SIG-M5 treated with dmso at 0.1 percent for 504 hours (cell line): ENCODE data around the gene CCDC61.

Experiments used
- DNase-seq: peaks from one replicate; lab custom pipeline; 2025; ENCODE audit not compliant: unreplicated experiment; lab: John Stamatoyannopoulos, UW

CCDC61 gene

DNA sequence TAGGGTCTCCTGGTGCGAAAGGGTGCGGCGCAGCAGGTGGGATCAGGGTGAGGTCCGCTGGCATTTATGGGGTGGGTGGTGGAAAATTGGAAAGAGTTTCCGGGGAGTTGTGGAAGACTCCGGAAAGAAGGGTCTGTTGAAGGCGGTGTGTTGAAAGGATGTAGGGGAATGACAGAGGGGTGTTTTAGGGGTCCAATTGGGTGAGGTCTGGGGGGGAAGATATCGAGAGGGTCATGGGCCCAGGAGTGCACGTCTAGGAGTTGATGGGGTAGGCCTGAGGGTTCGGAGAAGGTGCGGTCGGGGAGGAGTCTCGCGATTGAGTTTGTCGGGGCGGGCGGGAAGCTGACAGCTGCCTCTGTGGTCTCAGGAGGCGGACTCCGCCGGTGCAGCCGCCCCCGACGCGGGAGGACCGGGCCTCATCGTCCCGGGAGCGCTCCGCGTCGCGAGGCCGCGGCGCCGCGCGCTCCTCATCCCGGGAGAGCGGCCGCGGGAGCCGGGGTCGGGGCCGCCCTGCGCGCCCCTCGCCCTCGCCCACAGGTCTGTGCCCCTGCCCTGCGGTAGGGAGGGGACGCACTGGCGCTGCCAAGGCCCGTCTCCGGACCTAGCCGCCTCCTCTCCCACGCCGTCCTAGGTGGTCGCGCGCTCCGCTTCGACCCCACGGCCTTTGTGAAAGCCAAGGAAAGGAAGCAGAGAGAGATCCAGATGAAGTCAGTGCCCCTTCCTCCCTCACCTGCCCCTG, 20.6 kb downstream of the CCDC61 start:
- no peak for DNase-seq

DNA sequence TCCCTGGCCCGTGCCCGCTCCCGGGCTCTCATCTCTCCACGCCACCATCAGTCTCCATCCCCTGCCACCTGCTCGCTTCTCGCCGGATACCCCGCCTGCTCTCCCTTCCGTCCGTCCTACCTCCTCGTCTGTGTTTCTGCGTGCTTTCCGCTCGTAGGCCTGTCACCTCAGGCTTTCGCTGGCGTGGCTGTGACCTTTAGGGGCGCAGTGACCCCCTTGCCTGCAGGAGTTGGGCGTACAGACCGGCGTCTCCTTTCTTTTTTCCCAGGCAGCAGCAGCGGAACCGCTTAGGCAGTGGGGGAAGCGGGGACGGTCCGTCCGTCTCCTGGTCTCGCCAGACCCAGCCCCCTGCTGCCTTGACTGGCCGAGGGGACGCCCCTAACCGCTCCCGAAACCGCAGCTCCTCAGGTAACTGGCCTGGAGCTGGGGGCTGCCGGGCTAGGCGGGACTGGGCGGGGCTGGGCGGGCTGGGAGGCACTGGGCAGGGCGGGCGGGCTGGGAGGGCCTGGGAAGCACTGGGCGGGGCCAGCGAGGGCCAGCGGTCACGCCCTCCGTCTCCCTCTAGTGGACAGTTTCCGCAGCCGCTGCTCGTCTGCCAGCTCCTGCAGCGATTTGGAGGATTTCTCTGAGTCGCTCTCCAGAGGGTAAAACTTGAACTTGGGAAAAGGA, 21.3 kb downstream of the CCDC61 start:
- peak; percentile 63 for DNase-seq

DNA sequence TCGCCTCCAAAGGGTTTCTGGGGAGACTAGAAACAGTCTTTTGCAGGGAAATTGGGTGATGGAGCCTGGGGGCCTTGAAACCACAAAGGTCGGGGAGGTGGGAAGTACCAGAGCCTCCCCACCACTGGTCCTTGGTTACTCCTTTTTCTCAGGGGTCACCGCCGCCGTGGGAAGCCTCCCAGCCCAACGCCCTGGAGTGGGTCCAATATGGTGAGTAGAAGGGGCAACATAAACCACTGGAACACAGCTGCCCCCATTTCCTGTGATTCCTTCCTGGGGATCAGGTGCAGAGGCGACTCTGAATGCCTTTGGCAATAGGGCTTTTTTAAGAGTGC, 21.8 kb downstream of the CCDC61 start:
- no peak for DNase-seq

DNA sequence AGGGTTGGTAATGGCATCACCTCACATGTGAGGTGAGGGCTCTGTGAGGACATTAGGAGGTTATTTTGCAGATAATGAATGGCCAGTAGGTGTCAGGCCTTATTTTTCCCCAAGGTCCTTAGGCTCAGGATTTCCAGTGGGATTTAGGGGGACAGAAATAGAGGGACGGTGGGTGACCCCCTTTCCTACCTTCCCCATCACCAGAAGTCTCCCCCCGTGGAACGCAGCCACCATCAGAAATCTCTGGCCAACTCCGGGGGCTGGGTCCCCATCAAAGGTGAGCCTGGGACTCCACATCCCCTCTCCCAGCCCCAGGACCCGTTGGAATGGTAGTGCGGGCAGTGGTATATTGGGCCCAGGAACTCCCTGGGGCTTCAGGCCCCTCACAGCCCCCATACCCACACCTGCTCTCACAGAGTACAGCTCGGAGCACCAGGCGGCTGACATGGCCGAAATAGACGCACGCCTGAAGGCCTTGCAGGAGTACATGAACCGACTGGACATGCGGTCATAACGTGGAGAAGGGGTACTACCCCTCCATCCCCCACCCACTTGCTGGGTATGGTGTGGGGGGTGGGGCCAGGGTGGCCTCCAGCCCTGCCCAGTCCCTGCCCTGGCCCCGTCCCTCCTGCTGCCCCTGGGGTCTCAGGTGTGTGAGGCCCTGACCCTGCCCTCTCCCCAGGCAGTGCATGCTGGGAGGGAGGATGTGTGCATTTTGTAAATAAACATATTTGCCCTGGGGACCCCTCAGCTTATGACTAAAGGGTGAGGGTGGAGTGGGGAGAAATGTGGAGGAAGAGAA, 22.8 kb downstream of the CCDC61 start:
- DNase-seq = no peak

DNA sequence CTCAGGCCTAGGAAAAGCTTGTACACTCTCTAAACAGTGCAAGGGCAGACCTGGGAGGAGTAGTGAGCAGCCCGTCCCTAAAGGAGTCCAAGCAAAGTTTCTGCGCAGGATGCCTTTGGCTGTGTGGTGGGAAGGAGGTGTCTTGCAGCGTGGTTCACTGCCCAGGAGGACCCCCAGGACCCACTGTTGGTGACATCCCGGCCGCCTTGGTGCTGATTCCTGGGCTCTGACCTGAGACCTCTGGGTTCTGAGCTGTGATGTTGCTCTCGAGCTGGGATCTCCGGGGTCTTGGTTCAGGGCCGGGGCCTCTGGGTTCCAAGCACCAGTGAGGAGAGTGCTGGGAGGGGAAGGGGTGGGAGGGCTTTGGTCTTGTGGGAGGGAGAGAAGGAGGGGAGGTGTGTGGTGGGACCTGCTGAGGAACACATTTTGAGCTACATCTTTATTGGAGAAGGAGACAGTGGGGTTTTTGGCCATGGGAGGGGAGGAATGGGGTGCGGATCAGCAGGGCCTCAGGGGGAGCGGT, 23.5 kb downstream of the CCDC61 start:
- DNase-seq = no peak

DNA sequence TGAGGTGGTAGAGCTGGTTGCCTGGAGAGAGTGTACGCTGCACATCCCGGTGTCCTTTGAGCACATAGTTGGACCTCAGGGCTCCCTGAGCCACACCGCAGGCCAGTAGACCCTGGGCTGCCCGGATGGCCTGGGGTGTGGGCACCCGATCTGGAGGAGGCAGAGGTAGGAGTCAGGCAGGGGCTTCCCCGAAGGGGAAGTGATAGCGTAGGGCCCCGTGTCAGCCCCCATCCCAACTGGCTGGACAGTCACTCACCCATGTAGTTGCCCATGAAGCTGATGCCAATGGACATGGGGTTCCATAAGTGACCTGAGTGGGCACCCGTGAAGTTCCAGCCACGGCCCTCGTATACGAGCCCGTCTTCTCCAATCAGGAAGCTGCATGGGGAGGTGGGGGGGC, 24.0 kb downstream of the CCDC61 start:
- DNase-seq = no peak

DNA sequence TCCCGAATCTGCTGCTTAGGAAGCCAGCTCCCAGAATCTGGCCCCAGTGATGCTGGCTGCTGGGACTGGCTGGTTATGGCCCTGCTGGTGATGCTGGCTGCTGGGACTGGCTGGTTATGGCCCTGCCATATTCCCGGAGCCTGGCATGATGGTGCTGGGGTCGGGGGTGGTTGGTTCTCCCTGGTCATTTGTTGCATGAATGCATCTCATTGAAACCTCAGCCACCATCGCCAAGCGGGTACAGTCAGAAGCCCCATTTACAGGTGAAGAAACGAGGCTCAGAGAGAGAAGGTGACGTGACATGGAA, 25.5 kb downstream of the CCDC61 start:
- DNase-seq = no peak

DNA sequence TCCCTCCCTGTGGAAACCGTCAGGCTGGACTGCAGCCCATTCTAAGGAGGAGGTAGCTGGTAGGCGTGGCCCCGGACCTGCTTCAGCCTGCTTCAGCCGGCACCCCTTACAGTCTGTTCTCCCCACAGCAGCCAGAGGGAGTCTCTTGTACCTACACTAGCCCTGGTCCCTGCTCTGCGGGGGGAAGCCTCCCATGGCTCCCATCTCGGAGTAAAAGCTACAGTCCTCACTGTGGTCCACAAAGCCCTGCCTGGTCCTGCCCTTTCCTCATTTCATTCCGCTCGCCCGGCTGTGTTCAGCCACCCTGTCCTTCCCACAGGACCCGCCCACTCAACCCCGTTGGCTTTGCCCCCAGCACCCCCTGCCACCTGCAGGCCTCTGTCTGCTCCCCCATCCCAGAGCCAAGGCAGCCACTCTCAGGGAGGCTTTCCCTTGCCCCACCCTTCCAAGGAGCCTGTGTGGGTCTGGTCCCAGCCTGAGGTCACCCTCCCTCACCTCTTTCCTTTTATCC, 26.3 kb downstream of the CCDC61 start:
- no peak for DNase-seq

DNA sequence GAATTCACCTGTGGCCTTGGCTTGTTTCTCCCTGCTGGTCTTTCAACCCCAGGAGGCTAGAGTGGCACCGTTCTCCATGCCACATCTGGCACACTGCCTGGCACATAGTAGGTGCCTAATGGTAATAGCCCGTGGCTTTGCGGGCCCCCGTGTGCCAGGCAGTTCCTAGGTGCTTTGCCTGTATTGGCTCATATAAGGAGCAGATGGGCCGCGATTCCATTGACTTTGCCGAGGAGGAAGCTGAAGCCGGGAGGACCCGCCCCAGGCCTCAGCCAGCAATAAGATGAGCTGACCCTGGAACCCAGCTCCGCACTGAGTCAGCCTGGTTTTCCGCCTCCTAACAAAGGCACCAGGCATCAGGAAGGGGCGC, 26.8 kb downstream of the CCDC61 start:
- no peak for DNase-seq

DNA sequence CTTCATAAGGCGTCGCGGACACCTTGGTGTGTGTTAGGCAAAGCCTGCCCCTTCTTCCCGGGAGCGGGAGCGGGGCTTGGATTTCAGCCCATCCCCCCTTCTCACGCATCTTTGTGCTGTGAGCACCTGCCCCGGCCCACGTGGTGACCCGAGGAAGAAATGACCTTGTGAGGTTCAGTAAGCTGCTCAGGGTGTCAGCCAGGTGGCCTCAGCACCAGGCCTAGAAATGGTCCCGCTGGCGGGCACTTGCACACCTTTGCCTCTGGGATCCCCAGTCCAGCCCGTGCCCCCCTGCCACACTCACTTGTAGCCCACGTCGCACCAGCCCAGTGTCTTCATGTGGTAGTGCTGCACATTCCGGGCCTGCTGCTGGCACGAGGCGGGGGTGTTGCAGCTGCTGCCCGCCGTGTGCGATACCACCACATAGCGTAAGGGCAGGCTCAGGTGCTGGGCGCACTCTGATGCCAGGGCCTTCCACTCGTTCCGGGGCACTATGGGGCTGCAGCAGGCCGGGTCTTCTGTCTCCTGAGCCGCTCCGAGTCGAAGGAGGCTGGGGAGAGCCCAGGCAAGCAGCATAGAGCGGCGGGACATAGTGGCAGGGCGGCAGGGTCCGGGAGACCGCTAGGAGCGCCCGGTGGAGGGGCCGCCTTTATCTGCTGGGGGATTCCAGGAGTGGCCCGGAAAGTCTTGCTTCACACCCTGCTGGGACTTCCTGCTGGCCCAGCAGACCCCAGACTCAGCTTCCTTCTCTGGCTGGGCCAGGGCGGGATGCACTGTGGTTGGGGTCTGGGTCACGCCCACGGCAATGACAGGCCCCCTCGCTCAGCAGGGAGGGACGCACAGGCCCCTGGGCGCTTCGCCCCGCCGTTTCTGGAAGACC, 27.4 kb downstream of the CCDC61 start, which contains the start of gene PGLYRP1:
TSS of gene PGLYRP1 (minus strand) at position 623 of the 880 bp plus-strand sequence. CDS start at position 591, 32 bp downstream.
- DNase-seq = no peak

DNA sequence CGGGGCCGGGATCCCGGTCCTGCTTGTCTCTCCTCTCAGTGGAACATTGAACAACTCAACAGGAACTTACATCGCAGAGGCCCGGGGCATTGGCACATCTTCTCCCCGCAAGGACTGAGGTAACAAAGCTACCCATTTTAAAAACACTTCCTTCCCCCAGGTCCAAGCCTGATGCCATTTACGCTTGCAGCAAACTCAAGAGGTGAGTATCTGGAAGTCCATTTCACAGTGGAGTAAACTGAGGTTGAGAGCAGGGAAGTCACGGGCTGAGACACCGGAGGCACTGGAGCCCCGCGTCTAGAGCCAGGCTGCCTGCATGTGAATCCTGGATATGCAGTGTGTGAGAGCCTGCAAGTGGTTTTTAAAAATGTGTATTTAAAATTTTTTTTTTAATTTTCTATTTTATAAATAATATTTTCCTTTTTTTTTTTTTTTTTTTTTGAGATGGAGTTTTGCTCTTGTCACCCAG, 28.1 kb downstream of the CCDC61 start:
- DNase-seq = peak; percentile 12

DNA sequence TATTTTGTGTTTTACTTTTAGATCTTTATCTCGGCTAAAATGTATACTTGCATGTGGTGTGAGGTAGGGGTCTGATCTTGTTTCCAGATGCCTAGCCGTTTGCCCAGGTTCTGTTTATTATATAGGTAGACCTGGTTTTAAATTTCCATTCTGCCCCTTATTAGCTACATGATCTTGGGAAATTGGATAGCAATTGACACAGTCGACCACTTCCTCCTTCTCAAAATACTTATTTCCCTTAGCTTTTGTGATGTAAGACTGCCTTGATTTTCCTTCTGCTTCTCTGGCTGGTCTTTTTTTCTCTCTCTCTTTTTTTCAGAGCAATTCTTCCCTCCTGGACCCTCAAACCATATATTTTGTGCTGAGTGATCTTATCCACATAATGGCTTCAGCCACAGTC, 30.6 kb downstream of the CCDC61 start:
- peak; percentile 62 for DNase-seq

DNA sequence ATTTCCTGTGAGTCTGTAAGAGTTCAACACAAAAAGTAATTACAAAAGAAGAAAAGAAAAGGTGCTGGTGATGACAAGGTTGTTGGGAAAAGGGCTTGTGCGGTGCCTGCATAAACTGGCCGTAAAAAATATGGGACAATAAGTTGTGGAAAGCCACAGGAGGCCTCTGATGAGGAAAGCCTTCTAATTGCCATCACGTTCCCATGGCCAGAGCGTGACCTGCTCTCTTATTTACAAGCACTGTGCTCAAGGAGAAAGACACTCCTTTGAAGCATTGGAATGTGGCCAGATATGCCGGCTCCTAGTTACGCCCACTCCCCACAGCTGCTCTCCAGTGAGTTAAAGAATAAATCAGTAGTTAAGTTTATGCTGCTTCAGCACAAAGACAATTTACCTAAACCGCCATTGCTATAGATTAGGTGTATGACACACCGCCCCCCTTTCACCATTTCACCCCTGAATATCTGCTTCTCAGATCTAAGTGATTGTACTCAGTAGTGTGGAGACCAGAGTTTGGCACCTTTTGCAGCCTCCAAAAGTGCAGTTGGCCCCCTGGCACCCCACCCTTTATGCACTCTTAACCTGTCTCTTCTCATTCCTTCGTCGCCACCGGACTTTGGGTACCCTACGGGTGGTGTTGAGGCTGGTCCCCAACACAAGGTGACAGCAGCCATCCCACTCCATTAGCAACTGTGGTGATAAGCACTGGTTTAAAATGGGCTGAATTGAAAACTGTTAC, 35.7 kb downstream of the CCDC61 start:
- no peak for DNase-seq

DNA sequence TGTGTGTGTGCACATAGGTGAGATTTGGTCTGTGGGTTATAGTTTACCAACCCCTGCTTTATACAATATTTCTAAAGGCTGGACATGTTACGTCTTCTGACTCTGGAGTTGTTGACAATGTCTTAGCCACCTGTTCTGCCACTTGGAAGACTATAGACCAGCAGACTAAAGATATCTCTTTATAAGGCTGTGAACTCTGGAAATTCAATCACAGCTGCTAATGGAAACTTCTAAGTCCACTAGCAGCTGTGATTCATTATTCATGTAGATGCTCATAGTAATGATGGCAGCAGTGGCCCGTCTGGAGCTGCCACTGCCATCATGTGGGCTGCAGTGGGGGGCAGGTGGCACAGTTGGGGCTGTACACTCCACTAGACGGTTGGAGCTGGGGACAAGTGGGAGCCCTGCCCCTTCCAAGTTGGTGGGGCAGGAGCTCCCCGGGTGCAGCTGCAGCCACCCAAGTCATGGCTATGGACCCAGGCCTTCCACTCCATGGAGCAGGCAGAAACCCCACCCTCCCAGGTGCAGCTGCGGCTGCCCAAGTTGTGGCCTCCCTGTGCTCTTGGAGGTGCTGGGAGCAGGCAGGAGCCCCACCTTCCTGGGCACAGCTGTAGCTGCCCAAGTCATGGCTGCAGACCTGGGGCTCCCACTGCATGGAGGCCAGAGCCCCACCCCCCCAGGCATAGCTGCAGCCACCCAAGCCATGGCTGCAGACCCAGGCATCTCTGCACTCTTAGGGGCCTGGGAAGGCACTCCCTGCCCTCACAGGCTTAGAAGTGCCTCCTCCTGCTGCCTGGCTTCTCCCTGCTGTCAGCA, 36.7 kb downstream of the CCDC61 start:
- DNase-seq = no peak

DNA sequence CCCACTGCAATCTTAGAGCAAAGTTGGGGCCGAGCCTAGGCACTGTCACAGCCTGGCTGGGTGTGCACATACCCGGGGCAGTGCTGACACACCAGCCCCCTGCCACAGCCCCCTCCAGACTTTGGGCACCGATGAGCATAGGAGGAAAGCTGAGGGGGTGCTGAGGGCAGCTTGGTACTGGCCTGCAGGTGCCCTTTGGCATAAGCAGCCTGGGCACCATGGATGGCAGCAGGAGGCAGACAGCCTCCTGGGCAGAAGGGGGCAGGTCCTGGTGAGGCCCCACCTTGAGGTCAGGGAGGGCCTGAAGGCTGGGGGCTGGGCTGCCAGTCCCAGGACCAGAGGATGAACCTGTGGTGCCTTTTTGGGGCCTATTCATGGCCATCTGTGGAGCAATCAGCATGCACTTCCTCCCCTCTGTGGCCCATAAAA, 37.3 kb downstream of the CCDC61 start:
- no peak for DNase-seq

DNA sequence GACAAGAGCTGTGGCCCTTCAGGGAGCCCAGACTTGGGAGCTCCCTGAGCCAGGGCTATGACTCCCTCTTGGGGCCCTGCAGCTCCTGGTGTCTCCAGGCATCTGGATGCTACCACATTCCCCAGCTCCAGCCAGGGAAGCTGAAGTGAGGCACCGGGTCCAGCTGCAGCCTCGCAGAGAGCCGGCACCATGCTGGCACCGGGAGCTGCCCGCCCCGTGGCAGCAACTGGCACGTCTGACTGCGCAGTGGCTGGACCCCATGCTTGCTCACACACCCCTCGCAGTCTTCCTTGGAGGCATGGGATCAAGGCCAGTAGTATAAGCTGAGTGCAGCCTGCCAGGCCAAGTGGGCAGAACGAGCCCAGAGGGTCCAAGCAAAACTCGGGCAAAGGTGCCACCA, 38.1 kb downstream of the CCDC61 start:
- no peak for DNase-seq

DNA sequence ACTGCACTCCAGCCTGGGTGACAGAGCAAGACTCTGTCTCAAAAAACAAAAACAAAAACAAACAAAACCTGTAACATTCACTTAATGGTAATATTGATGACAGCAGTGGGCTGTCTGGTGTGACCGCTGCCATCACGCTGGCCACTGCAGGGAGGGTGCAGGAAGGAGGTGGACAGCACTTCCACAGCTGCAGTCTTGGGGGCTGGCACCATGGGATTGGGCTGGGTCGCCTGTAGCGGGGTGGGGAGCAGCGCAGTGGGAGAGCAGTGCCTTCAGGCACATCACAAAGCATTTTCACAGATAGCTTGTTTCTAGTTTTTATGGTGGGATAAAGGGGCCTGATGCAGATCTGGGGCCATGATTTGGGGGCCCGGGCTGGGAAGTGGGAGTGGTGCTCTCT, 40.3 kb downstream of the CCDC61 start:
- DNase-seq = no peak

DNA sequence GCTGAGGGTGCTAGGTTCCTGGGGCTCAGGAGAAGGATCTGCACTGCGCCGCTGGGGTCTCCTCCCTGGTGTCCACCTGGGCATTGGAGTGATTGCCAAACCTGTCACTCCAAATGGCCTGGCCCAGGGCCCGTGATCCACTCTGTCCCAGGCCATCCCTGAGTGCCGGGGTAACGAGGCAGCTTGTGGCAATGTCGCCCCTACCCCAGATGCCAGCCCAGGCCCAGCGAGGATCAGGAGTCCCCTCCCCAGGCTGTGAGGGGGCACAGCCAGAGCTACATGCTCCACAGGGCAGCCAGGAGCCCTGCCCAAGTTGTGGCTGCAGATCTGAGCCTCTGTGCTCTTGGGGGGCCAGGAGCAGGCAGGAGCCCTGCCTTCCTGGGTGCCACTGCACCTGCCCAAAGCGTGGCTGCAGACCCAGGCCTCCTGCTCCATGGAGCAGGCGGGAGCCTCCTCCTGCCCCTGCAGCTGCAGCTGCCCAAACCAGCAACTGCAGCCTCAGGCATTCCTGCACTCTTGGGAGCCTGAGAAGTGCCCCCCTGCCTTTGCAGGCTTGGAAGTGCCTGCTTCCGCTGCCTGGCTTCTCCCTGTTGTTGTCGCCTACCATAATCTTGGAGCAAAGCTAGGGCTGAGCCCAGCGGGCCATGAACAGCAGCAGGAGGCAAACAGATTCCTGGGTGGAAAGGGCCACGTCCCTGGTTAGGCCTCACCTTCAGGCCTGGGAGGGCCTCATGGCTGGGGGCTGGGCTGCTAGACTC, 40.9 kb downstream of the CCDC61 start:
- DNase-seq = no peak
